HTR-8/SVneo (cell line): ENCODE measurements around the gene NEK6.
A peak's percentile ranks its signal among the peaks of the same experiment; 100 is the strongest.

Source experiments
- DNase-seq: peaks from one replicate; pipeline ENCODE4 v3.0.0; 2011; ENCODE audit warnings: low spot score, mixed read lengths; ENCODE audit not compliant: insufficient read length
- FAIRE-seq: peaks from 2 replicates; lab custom pipeline; 2011; peaks lifted over from hg19 to GRCh38; lab: Jason Lieb, UNC

The NEK6 gene

GRCh38 chr9:124385623-124386022, 127.9 kb downstream of the NEK6 start:
- no peak for DNase-seq
- FAIRE-seq: no peak

GRCh38 chr9:124386201-124386600, 128.5 kb downstream of the NEK6 start:
- DNase-seq (no peak), FAIRE-seq (no peak)

GRCh38 chr9:124388275-124389048, 130.7 kb downstream of the NEK6 start:
- no peak for DNase-seq
- no peak for FAIRE-seq

- no peak for FAIRE-seq
- DNase-seq: no peak
These were observed 131.6 kb downstream of the NEK6 start for GRCh38 chr9:124389146-124389939.

- no peak for FAIRE-seq
- peak; percentile 34 for DNase-seq
These were observed 133.3 kb downstream of the NEK6 start for GRCh38 chr9:124390794-124391658.

- FAIRE-seq (no peak), DNase-seq (no peak)
These were observed 134.6 kb downstream of the NEK6 start for GRCh38 chr9:124392254-124392870.

GRCh38 chr9:124392871-124393460, 135.2 kb downstream of the NEK6 start:
- FAIRE-seq: no peak
- DNase-seq: peak; percentile 62

GRCh38 chr9:124394167-124394566, 136.4 kb downstream of the NEK6 start:
- no peak for DNase-seq
- no peak for FAIRE-seq

GRCh38 chr9:124394596-124394995, 136.8 kb downstream of the NEK6 start:
- DNase-seq (no peak), FAIRE-seq (no peak)

GRCh38 chr9:124395826-124396225, 138.1 kb downstream of the NEK6 start:
- FAIRE-seq: no peak
- no peak for DNase-seq

- FAIRE-seq: no peak
These were observed 140.6 kb downstream of the NEK6 start for GRCh38 chr9:124398191-124398935.

GRCh38 chr9:124399323-124399967, 141.7 kb downstream of the NEK6 start:
- no peak for DNase-seq
- no peak for FAIRE-seq

More at GRCh38 chr9:124398191-124398935, 140.6 kb downstream of the NEK6 start:
- no peak for DNase-seq

- FAIRE-seq: no peak
- no peak for DNase-seq
These were observed 142.5 kb downstream of the NEK6 start for GRCh38 chr9:124399968-124400940.
